ENCODE data around the gene TOMM20.
A peak's percentile ranks its signal among the peaks of the same experiment; 100 is the strongest.
"Not testable (repeated sequence)": the region's sequence is repeated elsewhere in the genome, so short reads cannot be mapped to it uniquely, and the experiment has no call there.

Gene TOMM20

GRCh38 chr1:235101558-235102258 is 26.9 kb downstream of the TOMM20 start:
- no peak for DNase-seq (ENCODE audit: low spot score)

GRCh38 chr1:235100194-235100772 is 28.4 kb downstream of the TOMM20 start:
- DNase-seq (ENCODE audit: low spot score) = no peak

GRCh38 chr1:235098991-235099390 is 29.6 kb downstream of the TOMM20 start:
- DNase-seq (ENCODE audit: low spot score) = no peak

- no peak for DNase-seq (ENCODE audit: low spot score)
Observed at GRCh38 chr1:235098547-235098946, 30.1 kb downstream of the TOMM20 start.

- DNase-seq (ENCODE audit: low spot score) = not testable (repeated sequence)
Observed at GRCh38 chr1:235097501-235097900, 31.1 kb downstream of the TOMM20 start.

- no peak for DNase-seq (ENCODE audit: low spot score)
Observed at GRCh38 chr1:235095938-235096562, 32.6 kb downstream of the TOMM20 start.

- DNase-seq (ENCODE audit: low spot score) = peak; percentile 78
Observed at GRCh38 chr1:235093696-235094592, 34.7 kb downstream of the TOMM20 start.

- no peak for DNase-seq (ENCODE audit: low spot score)
Observed at GRCh38 chr1:235093013-235093695, 35.5 kb downstream of the TOMM20 start.

GRCh38 chr1:235092415-235092814 is 36.2 kb downstream of the TOMM20 start:
- not testable (repeated sequence) for DNase-seq (ENCODE audit: low spot score)

- not testable (repeated sequence) for DNase-seq (ENCODE audit: low spot score)
Observed at GRCh38 chr1:235092045-235092406, 36.6 kb downstream of the TOMM20 start.

GRCh38 chr1:235091319-235092044 is 37.2 kb downstream of the TOMM20 start:
- DNase-seq (ENCODE audit: low spot score) = not testable (repeated sequence)

- no peak for DNase-seq (ENCODE audit: low spot score)
Observed at GRCh38 chr1:235090406-235091069, 38.1 kb downstream of the TOMM20 start.

GRCh38 chr1:235088907-235089306 is 39.7 kb downstream of the TOMM20 start:
- no peak for DNase-seq (ENCODE audit: low spot score)

GRCh38 chr1:235088430-235088829 is 40.2 kb downstream of the TOMM20 start:
- DNase-seq (ENCODE audit: low spot score) = no peak

GRCh38 chr1:235087906-235088305 is 40.7 kb downstream of the TOMM20 start:
- no peak for DNase-seq (ENCODE audit: low spot score)

- not testable (repeated sequence) for DNase-seq (ENCODE audit: low spot score)
Observed at GRCh38 chr1:235085411-235086117, 43.1 kb downstream of the TOMM20 start.

GRCh38 chr1:235080788-235081187 is 47.8 kb downstream of the TOMM20 start:
- DNase-seq (ENCODE audit: low spot score) = not testable (repeated sequence)

GRCh38 chr1:235080297-235080657 is 48.4 kb downstream of the TOMM20 start:
- not testable (repeated sequence) for DNase-seq (ENCODE audit: low spot score)

- DNase-seq (ENCODE audit: low spot score) = no peak
Observed at GRCh38 chr1:235079443-235080296, 49.0 kb downstream of the TOMM20 start.
